ENCODE measurements around the gene FAM83G.
A peak's percentile ranks its signal among the peaks of the same experiment; 100 is the strongest.

FAM83G gene

GRCh38 chr17:18960803-18961511, 43.6 kb downstream of the FAM83G start:
- peak; percentile 93 for TF ChIP-seq CTCF (IDR thresholded peaks at IDR 0.05; ENCODE audit: low read depth, low read length, missing control alignments)
- Histone ChIP-seq H3K27me3 (replicated peaks) (no peaks in the 10 kb centered on the region), H3K36me3 (replicated peaks) (no peaks in the 10 kb centered on the region), H3K4me3 (ENCODE audit: low read depth, low read length) (no peak overlapping the region), H3K27ac (no peak overlapping the region)
- peak; percentile 66 for DNase-seq
- in situ Hi-C loops (cut with HindIII; ENCODE audit: low pct_ligation_motif_present, low sequenced_read_pairs): loop anchor here (25.0 kb wide), 1 partner anchor 99 kb away; the partner anchor contains the start of gene PRPSAP2

DNA sequence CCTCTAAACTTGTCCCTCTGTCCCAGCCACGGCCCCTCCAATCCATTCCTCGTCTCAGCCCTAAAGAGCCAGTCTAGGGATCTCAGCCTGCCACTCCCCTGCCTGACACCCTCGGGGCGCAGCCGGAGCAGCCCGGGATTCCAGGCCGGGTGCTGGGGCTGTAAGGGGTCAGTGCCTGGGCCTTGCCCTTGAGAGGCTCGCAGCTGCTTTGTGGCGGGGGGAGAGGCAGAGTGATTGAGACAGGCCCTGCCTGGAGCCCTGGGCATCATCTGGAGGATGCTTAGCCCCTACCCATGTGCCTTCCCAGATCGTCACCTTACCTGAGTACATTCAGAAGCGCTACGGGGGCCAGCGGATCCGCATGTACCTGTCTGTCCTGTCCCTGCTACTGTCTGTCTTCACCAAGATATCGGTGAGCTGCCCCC, 44.3 kb downstream of the FAM83G start:
- no peaks in the 10 kb centered on the region for H3K27me3 ChIP-seq (replicated peaks)
- DNase-seq: no peak
- no peak for TF ChIP-seq CTCF (IDR thresholded peaks at IDR 0.05; ENCODE audit: low read depth, low read length, missing control alignments)
- in situ Hi-C loops (cut with HindIII; ENCODE audit: low pct_ligation_motif_present, low sequenced_read_pairs): loop anchor here (25.0 kb wide), 1 partner anchor 98 kb away; the partner anchor contains the start of gene PRPSAP2
- no peak overlapping the region for H3K4me3 ChIP-seq (ENCODE audit: low read depth, low read length)
- no peak overlapping the region for H3K27ac ChIP-seq
- H3K36me3 ChIP-seq (replicated peaks): no peaks in the 10 kb centered on the region

DNA sequence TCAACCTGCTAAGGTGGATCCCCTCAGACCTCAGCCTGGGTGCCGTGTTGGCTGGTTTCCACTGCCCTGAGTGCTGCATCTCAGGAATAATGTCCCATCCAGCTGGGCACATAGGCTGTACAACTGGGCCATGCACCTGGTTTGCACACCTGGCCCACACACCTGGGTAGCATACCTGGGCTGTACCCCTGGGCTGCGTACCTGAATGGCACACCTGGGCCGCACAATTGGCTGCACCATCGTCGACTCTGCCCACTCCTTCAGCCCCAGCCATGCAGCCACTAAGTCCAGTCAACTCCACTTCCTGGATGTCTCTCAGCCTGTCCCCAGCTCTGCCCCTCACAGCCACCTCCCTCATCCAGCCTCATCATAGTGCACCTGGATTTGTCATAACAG, 44.7 kb downstream of the FAM83G start:
- Histone ChIP-seq H3K27me3 (replicated peaks) (no peaks in the 10 kb centered on the region), H3K27ac (no peak overlapping the region), H3K4me3 (ENCODE audit: low read depth, low read length) (no peak overlapping the region), H3K36me3 (replicated peaks) (no peaks in the 10 kb centered on the region)
- DNase-seq: no peak
- in situ Hi-C loops (cut with HindIII; ENCODE audit: low pct_ligation_motif_present, low sequenced_read_pairs): loop anchor here (25.0 kb wide), 1 partner anchor 98 kb away; the partner anchor contains the start of gene PRPSAP2
- no peak for TF ChIP-seq CTCF (IDR thresholded peaks at IDR 0.05; ENCODE audit: low read depth, low read length, missing control alignments)

GRCh38 chr17:18959071-18959844, 45.3 kb downstream of the FAM83G start:
- Histone ChIP-seq H3K4me3 (ENCODE audit: low read depth, low read length) (no peak overlapping the region), H3K27me3 (replicated peaks) (no peaks in the 10 kb centered on the region), H3K36me3 (replicated peaks) (no peaks in the 10 kb centered on the region), H3K27ac (no peak overlapping the region)
- in situ Hi-C loops (cut with HindIII; ENCODE audit: low pct_ligation_motif_present, low sequenced_read_pairs): loop anchor here (25.0 kb wide), 1 partner anchor 97 kb away; the partner anchor contains the start of gene PRPSAP2
- peak; percentile 23 for DNase-seq
- TF ChIP-seq CTCF (IDR thresholded peaks at IDR 0.05; ENCODE audit: low read depth, low read length, missing control alignments): no peak

DNA sequence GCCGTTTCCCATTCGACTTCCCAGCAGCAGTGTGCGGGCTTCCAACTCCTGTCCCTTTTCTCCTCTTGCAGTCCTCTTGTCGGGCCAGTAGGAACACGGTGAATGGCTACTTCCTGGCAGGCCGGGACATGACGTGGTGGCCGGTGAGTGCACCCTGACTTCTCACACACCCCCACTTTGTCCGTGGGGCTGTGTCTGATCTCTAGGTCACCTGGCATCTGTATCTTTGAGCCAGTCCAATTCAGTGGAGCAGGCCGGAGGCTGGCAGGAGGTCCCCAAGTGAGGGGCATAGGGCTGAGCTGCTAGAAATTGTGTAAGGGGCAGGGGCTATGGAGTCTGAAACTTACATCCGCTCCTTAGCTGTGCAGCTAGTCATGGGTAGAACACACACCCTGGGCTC, 46.0 kb downstream of the FAM83G start:
- DNase-seq: no peak
- H3K27me3 ChIP-seq (replicated peaks): no peaks in the 10 kb centered on the region
- no peak for TF ChIP-seq CTCF (IDR thresholded peaks at IDR 0.05; ENCODE audit: low read depth, low read length, missing control alignments)
- H3K4me3 ChIP-seq (ENCODE audit: low read depth, low read length): no peak overlapping the region
- H3K36me3 ChIP-seq (replicated peaks): no peaks in the 10 kb centered on the region
- H3K27ac ChIP-seq: no peak overlapping the region
- in situ Hi-C loops (cut with HindIII; ENCODE audit: low pct_ligation_motif_present, low sequenced_read_pairs): loop anchor here (25.0 kb wide), 1 partner anchor 96 kb away; the partner anchor contains the start of gene PRPSAP2

Measured in brain microvascular endothelial cell (primary cell).